ENCODE results near the gene DHFR2.

DNA sequence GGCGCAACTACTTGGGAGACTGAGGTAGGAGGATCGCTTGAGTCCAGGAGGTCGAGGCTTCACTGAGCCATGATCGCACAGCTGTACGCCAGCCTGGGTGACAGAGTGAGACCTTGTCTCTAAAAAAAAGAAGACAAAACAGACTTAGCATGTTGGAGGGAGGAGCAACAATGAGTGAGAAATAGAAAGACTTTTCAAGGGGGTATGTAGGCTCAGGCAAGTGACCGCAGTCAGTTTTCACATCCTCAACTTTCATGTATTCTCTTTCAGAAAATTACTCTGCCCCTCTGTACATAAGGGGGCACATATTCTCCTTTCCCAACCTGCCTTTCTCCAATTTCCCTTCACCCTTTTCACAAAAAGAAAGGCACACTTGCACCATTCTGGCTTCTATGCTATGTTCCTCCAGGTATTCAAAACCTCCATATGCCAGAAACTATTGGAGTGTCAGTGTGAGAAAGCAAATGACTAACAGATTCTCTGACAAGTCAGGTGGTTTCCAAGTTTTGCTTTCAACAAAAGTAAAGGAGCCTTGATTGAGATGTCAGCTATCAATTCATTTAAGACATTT, 7.7 kb upstream of the DHFR2 start:
- TF ChIP-seq, protein P1, sequence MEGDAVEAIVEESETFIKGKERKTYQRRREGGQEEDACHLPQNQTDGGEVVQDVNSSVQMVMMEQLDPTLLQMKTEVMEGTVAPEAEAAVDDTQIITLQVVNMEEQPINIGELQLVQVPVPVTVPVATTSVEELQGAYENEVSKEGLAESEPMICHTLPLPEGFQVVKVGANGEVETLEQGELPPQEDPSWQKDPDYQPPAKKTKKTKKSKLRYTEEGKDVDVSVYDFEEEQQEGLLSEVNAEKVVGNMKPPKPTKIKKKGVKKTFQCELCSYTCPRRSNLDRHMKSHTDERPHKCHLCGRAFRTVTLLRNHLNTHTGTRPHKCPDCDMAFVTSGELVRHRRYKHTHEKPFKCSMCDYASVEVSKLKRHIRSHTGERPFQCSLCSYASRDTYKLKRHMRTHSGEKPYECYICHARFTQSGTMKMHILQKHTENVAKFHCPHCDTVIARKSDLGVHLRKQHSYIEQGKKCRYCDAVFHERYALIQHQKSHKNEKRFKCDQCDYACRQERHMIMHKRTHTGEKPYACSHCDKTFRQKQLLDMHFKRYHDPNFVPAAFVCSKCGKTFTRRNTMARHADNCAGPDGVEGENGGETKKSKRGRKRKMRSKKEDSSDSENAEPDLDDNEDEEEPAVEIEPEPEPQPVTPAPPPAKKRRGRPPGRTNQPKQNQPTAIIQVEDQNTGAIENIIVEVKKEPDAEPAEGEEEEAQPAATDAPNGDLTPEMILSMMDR (conservative IDR thresholded peaks at IDR 0.05): no peak
- no peak for TF ChIP-seq ZFX (IDR thresholded peaks at IDR 0.05)

Data from C4-2B (cell line).